Mammary epithelial cell (primary cell): ENCODE data around the gene AGAP1.

ENCODE experiments used
- CTCF ChIP-seq, 2 donors: IDR thresholded peaks in 1 of 2; conservative IDR thresholded peaks in 1 of 2; 2 replicates each; pipeline ENCODE4 v1.5.1; 2011 to 2012; ENCODE audit warnings: inconsistent platforms in 2 of 2, low read length in 2 of 2, mild to moderate bottlenecking in 2 of 2, control low read depth in 1 of 2, low read depth in 1 of 2; ENCODE audit not compliant: insufficient read depth in 1 of 2; ENCODE audit errors: extremely low read depth in 1 of 2
- EZH2 ChIP-seq: IDR thresholded peaks from 2 replicates; pipeline ENCODE4 v1.6.1; 2012; ENCODE audit warnings: low read length, inconsistent platforms, borderline replicate concordance

DNA sequence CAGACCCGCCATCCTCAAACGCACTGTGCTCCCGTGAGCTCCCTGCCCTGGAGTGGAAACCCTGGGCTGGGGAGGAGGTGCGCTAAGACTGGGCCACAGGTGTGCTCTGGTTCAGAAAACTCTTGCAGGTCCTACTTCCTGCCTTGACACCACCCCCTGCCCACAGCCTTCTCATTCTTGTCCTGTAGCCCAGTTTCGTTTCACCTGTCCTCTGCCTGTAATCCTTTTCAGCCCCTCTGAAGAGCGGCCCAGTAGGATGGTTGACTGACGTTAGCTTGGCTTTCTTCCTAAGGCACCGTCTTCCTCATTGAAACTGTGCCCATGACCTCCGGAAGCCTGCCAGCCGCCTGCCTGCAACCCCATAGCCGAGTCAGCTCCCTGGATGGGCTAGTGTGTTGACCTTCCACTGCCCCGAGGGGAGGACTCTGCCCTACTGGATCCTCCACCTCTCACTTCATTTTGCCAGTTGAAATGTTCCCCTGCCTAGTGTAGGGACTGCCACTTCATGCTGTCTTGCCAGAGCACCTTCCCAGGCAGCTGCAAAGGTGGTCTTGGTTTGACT is 116.9 kb downstream of the AGAP1 start:
- no peak for TF ChIP-seq CTCF (conservative IDR thresholded peaks at IDR 0.05 in 1 of 2, IDR thresholded peaks at IDR 0.05 in 1 of 2; ENCODE audit: extremely low read depth in 1 of 2, insufficient read depth in 1 of 2, low read depth in 1 of 2, low read length in 2 of 2)
- TF ChIP-seq EZH2 = no peak
